Stimulated activated CD4-positive, alpha-beta T cell treated with anti-CD3 and anti-CD28 coated beads, Interleukin-1b, Interleukin-23, amount 100 ng/mL, for 24 hours (primary cell): ENCODE results near the gene ALKBH5.

Experiments
- DNase-seq, 4 experiments: peaks; one replicate each; pipeline ENCODE4 v3.0.0-alpha.2; 2020; ENCODE audit warnings: low read depth in 4 of 4, low spot score in 1 of 4

Gene ALKBH5

DNA sequence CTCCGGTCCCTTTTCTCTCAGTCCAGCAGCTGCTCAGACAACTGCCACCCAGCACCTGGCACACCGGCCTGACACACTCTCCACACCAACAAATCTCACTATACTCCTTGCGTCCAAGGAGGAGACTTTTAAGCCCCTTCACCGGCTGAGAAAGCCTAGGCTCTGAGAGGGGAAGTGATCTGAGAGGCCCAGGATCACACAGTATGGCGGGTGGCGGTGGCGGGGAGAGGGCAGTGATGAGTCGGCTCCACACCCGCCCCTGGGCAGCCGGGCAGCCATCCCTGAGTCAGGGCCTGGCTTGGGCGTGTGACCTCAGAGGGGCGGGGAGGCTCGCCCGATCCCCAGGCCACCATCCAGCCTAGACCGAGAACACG, 74.3 kb downstream of the ALKBH5 start:
- DNase-seq = peak in 3 of 4 experiments; percentile 19 to 41 (median 27)

DNA sequence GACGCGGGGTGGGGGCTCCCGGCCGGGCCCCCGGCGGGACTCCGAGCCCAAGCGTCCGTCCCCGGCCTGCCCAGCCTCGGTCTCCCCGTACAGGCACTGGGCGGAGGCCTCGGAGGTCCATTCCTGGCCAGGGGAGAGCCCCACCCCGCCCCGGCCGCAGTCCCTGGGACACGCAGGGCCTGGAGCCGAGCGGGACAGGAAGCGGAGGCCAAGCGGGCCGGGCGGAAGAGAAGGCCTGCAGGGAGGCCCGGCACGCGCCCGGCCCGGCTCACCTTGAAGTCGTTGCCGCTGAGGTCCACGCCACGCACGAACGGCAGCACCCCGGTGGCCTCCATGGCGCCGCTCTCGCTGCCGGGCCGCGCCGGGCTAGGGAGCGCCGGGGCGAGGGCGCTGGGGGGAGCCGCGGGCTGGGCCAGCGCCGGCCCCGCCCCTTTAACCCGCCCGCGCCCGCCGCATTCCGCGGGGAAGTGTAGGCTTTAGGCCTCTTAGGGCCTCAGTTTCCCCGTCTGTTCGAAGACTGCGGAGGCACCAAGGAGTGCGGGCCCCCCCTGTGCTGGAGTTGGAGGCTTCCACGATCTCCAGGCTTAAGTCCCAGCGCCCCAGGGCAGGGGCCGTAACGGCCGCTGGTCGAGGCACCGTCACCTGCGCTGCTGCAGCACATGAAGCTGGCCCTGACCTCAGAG, 74.9 kb downstream of the ALKBH5 start, which contains the start of gene FLII:
Gene FLII (minus strand): TSS at position 383 of the 683 bp plus-strand sequence. CDS start 48 bp downstream, at position 335.
- DNase-seq = peak; percentile 16 to 45 (median 39)
